HS-5 (cell line): Measurements from ENCODE around the gene PRKCB.

Experiments used
- DNase-seq: peaks from one replicate; pipeline ENCODE4 v3.0.0-alpha.2; 2012; ENCODE audit warnings: low read depth

The PRKCB gene

GRCh38 chr16:23943604-23944003 is 107.8 kb downstream of the PRKCB start:
- DNase-seq = no peak

GRCh38 chr16:23944381-23944780 is 108.6 kb downstream of the PRKCB start:
- no peak for DNase-seq

- no peak for DNase-seq
These were observed 109.5 kb downstream of the PRKCB start for GRCh38 chr16:23945243-23945642.

- DNase-seq = no peak
These were observed 112.1 kb downstream of the PRKCB start for GRCh38 chr16:23947838-23948237.

GRCh38 chr16:23948949-23949411 is 113.2 kb downstream of the PRKCB start:
- DNase-seq = no peak

GRCh38 chr16:23949630-23950290 is 114.0 kb downstream of the PRKCB start:
- DNase-seq = no peak

- no peak for DNase-seq
These were observed 114.6 kb downstream of the PRKCB start for GRCh38 chr16:23950291-23950894.

- no peak for DNase-seq
These were observed 115.1 kb downstream of the PRKCB start for GRCh38 chr16:23950898-23951297.

GRCh38 chr16:23952128-23952970 is 116.6 kb downstream of the PRKCB start:
- DNase-seq = no peak

- no peak for DNase-seq
These were observed 117.2 kb downstream of the PRKCB start for GRCh38 chr16:23952971-23953300.

GRCh38 chr16:23953476-23953875 is 117.7 kb downstream of the PRKCB start:
- DNase-seq = no peak

GRCh38 chr16:23955088-23955487 is 119.3 kb downstream of the PRKCB start:
- no peak for DNase-seq

- no peak for DNase-seq
These were observed 121.5 kb downstream of the PRKCB start for GRCh38 chr16:23957287-23957686.

- DNase-seq = no peak
These were observed 123.4 kb downstream of the PRKCB start for GRCh38 chr16:23959072-23959751.

GRCh38 chr16:23959752-23960072 is 123.9 kb downstream of the PRKCB start:
- DNase-seq = no peak

- DNase-seq = no peak
These were observed 124.5 kb downstream of the PRKCB start for GRCh38 chr16:23960081-23960885.

GRCh38 chr16:23962001-23962400 is 126.2 kb downstream of the PRKCB start:
- DNase-seq = no peak

GRCh38 chr16:23964136-23964535 is 128.4 kb downstream of the PRKCB start:
- no peak for DNase-seq

GRCh38 chr16:23965137-23965733 is 129.5 kb downstream of the PRKCB start:
- no peak for DNase-seq

GRCh38 chr16:23966597-23967394 is 131.0 kb downstream of the PRKCB start:
- no peak for DNase-seq

- DNase-seq = no peak
These were observed 132.0 kb downstream of the PRKCB start for GRCh38 chr16:23967775-23968174.
